GM12801 (cell line): ENCODE measurements around the gene CCDC102B.

ENCODE experiments used
- TF ChIP-seq, protein P1 (sequence below): IDR thresholded peaks from one replicate; pipeline ENCODE4 v1.5.1; 2011; ENCODE audit warnings: control low read depth; ENCODE audit not compliant: insufficient read length; ENCODE audit errors: extremely low read depth

CCDC102B gene

GRCh38 chr18:68865503-68865902, 67.6 kb downstream of the CCDC102B start:
- TF ChIP-seq, protein P1, sequence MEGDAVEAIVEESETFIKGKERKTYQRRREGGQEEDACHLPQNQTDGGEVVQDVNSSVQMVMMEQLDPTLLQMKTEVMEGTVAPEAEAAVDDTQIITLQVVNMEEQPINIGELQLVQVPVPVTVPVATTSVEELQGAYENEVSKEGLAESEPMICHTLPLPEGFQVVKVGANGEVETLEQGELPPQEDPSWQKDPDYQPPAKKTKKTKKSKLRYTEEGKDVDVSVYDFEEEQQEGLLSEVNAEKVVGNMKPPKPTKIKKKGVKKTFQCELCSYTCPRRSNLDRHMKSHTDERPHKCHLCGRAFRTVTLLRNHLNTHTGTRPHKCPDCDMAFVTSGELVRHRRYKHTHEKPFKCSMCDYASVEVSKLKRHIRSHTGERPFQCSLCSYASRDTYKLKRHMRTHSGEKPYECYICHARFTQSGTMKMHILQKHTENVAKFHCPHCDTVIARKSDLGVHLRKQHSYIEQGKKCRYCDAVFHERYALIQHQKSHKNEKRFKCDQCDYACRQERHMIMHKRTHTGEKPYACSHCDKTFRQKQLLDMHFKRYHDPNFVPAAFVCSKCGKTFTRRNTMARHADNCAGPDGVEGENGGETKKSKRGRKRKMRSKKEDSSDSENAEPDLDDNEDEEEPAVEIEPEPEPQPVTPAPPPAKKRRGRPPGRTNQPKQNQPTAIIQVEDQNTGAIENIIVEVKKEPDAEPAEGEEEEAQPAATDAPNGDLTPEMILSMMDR = no peak

DNA sequence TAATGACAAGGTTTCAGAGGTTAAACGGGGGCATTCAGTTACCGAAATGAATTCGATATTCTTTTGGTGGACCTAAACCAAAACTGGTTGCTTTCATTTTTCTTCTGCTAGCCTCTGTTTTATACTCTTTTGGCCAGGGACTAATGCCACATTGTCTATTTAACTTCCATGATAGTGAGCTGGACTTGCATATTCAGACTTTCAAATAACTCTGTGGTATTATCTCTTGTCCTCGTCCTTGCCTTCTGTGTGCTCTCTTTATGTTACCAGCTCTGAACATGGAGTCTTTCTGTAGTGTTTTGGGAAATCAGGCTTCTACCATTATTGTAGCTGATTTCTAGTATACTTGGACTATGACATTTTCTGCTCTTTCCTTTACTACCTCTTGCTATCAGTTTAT, 75.1 kb downstream of the CCDC102B start:
- TF ChIP-seq, protein P1 = no peak

DNA sequence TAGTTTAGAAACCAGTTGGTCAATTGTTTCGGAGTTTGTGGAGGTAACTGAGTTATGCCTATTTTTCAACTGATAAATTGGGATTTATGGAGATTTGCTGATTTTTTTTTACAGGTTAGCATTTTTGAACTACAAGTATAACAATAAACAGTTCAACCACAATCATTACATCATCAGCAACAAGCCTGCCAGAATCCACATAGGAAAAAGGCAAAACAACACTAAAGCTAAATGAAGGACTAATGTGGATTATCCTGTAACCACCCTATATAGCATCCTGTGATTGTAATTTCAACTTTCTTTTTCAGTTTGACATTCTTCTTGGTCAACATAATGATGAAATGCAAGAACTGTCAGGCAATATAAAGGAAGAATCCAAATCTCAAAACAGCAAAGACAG, 76.5 kb downstream of the CCDC102B start:
- TF ChIP-seq, protein P1 = no peak

DNA sequence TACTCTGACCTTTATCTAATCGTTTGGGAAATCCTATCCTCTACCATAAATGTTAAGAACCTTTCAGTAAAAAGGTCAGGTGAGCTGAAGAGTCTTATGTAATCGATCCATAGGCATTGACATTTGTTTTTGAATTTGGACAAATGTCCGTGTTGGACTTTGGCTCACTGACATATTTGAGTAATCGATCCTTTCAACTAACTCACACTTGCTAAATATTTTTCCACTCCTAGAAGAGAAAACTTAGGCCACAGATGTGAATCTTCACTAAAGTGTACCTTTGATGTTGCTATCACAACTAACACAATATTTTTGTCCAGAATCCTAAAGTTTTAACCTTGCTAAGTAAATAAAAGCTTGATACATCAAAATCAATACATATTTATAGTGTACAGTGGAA, 89.5 kb downstream of the CCDC102B start:
- TF ChIP-seq, protein P1 = no peak

- TF ChIP-seq, protein P1 = no peak
These were observed 95.5 kb downstream of the CCDC102B start for GRCh38 chr18:68893354-68893753.

DNA sequence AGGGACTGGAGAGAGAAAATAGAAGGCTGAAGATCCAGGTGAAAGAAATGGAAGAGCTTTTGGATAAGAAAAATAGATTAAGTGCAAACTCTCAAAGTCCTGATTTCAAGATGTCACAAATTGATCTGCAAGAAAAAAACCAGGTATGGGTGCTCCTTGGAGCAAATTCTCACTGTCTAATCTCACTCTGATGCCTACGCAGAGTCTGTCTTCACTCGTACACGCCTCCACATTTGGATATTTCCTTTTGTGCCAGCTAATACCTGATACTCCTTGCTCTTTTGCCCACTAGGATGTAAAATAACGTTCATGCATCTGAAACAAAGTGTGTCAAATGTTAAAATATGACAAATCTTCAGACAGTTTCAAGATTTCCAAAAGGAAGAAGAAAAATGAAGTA, 99.4 kb downstream of the CCDC102B start:
- TF ChIP-seq, protein P1 = no peak

DNA sequence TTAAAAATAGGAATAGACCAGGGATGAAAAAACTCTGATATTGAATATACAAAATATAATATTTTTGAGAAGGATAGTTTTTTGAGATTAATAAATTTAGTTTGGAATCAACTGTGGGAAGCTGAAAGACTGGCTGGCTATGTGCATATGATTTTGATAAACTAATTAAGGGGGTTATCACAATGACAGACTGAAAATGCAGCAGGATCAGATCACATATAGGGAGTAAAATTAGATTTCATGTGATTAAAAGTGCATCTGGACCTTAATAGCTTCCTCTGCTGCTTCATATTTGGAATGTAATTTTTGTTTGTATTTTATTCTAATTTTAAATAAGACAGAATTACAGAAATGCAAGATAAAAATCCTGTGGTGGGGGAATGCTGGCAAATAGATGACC, 111.7 kb downstream of the CCDC102B start:
- TF ChIP-seq, protein P1 = no peak

DNA sequence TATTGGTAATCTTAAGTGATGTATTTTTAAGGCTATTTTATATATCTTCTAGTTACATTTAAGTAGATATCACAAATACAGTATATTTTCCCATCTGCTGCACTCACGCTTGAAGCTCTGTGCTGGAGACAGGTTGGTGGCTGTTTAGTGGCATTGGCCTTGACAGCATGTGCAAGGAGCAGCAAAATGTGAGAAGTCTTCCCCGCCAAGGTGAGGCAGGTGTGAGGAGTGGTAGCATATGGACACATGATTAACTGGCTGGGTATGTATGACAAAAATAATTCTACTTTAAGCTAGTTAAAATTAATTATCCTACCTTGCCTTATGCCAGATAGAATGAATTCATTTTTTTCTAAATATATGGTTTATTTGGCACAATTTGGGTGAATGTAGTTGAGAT, 117.2 kb downstream of the CCDC102B start:
- TF ChIP-seq, protein P1 = no peak
